ENCODE data around the gene PLCG2.
"Not testable (repeated sequence)": the region's sequence is repeated elsewhere in the genome, so short reads cannot be mapped to it uniquely, and the experiment has no call there.

The PLCG2 gene

GRCh38 chr16:81850197-81850944 is 71.3 kb downstream of the PLCG2 start:
- DNase-seq = no peak

GRCh38 chr16:81852347-81852746 is 73.3 kb downstream of the PLCG2 start:
- no peak for DNase-seq

- no peak for DNase-seq
These were observed 76.6 kb downstream of the PLCG2 start for GRCh38 chr16:81855552-81856153.

GRCh38 chr16:81860287-81861266 is 81.5 kb downstream of the PLCG2 start:
- DNase-seq = no peak

GRCh38 chr16:81861503-81861902 is 82.4 kb downstream of the PLCG2 start:
- no peak for DNase-seq

- no peak for DNase-seq
These were observed 82.8 kb downstream of the PLCG2 start for GRCh38 chr16:81861915-81862314.

GRCh38 chr16:81863630-81864352 is 84.7 kb downstream of the PLCG2 start:
- no peak for DNase-seq

GRCh38 chr16:81864646-81865382 is 85.7 kb downstream of the PLCG2 start:
- no peak for DNase-seq

- no peak for DNase-seq
These were observed 87.8 kb downstream of the PLCG2 start for GRCh38 chr16:81866820-81867440.

GRCh38 chr16:81868057-81868748 is 89.1 kb downstream of the PLCG2 start:
- DNase-seq = no peak

GRCh38 chr16:81869326-81869725 is 90.2 kb downstream of the PLCG2 start:
- no peak for DNase-seq

- no peak for DNase-seq
These were observed 94.1 kb downstream of the PLCG2 start for GRCh38 chr16:81873206-81873605.

GRCh38 chr16:81873843-81874752 is 95.0 kb downstream of the PLCG2 start:
- DNase-seq = peak; percentile 36

- no peak for DNase-seq
These were observed 96.4 kb downstream of the PLCG2 start for GRCh38 chr16:81875461-81875860.

GRCh38 chr16:81876273-81876900 is 97.3 kb downstream of the PLCG2 start:
- no peak for DNase-seq

- DNase-seq = not testable (repeated sequence)
These were observed 98.4 kb downstream of the PLCG2 start for GRCh38 chr16:81877490-81877889.

- no peak for DNase-seq
These were observed 99.4 kb downstream of the PLCG2 start for GRCh38 chr16:81878529-81878928.

- DNase-seq = no peak
These were observed 100.5 kb downstream of the PLCG2 start for GRCh38 chr16:81879625-81880024.

GRCh38 chr16:81880816-81881215 is 101.7 kb downstream of the PLCG2 start:
- no peak for DNase-seq
